ENCODE measurements around the gene EYA2.
"Not testable (repeated sequence)": the region's sequence is repeated elsewhere in the genome, so short reads cannot be mapped to it uniquely, and the experiment has no call there.

Gene EYA2, protein sequence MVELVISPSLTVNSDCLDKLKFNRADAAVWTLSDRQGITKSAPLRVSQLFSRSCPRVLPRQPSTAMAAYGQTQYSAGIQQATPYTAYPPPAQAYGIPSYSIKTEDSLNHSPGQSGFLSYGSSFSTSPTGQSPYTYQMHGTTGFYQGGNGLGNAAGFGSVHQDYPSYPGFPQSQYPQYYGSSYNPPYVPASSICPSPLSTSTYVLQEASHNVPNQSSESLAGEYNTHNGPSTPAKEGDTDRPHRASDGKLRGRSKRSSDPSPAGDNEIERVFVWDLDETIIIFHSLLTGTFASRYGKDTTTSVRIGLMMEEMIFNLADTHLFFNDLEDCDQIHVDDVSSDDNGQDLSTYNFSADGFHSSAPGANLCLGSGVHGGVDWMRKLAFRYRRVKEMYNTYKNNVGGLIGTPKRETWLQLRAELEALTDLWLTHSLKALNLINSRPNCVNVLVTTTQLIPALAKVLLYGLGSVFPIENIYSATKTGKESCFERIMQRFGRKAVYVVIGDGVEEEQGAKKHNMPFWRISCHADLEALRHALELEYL

DNA sequence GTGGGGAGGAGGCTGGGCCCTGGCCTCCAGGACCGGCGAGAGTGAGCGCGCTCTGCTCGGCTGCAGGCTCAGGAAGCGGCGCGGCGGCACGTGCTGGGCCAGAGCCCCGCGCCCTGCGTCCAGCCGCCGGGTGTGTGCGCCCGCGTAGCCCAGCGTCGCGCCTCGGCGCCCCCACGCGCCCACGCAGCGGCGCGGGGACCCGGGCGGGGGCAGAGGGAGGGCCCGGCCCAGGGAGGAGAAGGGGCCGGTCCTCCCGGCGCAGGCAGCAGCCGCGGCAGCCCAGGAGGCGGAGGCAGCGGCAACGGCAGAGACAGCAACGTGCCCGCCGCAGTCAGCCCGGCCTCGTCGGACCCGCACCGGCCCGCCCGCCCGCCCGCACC is at the start of gene EYA2:
Gene EYA2, plus strand, starts transcription at position 265 of the 380 bp plus-strand sequence. CDS start 95,168 bp downstream, outside the sequence.
- DNase-seq, result no peak

DNA sequence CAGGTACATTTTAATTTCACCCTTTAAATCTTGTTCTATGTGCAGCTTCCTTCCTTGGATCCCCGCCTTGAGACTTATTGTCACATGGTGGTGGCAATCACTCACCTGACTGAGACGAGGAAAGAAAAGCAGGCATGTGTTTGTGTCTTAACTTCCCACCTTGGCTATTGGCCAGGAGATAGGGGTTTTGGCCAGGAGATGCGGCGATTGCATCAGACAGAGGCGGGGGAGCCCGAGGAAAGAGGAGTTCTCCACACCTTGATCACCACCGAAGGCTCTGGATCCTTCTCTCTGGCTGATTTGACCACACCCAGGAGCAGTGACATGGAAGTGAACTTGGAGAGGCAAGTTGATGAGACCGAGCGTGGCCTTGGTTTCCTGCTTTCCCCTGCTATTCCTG is 49.7 kb upstream of the EYA2 start:
- no peak for DNase-seq

DNA sequence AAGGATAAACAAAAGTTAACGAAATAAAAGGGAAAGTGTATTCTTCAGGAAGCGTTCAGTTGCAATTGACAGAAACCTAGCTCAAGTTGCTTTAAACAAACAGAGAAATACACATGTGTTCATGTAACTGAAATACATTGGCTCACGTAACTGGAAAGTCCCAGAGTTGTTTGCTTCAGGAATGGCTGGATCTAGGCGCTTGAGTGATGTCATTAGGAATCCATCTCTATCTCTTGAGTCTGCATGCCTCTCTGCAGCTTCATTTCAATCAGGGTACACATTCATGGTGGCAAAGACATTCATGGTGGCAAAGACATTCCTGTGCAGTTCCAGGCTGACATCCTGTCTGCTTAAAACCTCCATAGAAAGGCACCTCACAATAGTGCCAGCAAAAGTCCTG is 45.4 kb upstream of the EYA2 start:
- no peak for DNase-seq

DNA sequence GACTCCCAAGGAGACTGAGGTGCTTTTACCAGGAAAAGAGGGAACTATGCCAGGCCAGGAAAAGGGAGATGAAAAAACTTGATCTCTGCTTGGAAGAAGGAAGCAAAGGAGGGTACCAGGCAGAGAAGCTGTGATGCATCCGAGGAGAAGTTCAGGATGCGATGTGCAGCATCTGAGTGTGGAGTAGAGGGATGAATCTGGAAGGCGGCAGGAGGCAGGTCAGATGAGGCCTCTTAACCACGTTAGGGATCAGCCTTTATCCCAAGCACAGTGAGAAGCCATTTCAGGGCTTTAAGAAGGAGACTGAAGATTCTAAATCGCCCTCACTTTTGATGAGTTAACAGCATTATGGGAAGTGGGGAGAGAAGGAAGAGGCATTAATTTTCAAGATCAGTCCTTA is 44.9 kb upstream of the EYA2 start:
- DNase-seq, result no peak

DNA sequence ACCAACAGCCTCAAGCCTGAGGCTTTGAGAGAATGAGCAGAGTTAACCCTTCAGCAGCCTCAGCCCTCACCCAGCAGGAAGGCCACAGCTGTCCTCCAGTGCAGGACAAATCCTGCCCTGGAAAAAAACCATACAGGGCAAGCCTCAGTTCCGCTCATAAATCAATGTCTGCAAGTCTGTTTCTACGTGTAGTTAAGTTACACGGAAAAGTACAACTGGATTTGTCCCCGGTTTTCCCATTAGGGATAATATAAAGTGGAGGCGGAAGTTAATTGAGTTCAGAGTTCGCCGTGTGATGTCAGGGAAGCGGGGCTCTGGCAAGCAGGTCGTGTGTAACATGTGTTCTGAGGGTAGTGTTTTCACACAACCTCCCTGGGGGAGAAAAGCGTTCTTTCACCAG is 44.2 kb upstream of the EYA2 start:
- DNase-seq, result no peak

DNA sequence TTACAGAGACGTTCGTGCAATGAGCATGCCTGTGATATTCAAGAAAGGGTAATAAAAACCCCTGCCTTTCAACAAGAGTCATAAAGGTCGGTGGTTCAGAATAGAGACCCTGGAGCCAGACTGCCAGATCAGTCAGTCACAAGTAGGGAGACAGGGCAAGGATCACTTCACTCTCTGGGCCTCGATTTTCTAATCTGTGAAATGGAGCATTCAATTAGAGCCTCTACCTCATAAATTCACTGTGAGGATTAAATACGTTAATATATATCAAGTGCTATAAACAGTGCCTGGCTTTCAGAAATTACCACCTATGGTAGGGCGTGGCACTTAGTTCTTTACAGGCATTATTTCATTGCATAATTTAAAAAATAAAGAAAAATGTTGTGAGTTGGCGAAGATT is 43.7 kb upstream of the EYA2 start:
- DNase-seq, result no peak

DNA sequence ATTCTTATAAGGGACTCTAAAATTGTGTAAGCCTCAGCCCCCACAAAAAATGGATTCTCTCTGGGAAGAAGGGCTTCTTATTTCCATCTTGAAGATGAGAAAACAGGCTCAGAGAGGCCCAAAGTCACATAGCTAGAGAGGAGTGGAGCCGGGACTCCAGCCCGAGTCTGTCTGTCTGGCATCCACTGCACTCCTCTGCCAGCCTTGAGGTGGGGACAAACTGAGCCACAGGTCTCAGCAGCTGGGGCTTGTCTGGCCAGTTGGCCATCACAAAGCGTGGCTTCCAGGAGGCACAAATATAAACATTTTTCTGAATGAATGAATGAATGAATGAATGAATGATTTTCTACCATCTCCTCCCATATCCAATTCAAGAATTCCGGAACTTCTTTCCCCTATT is 42.9 kb upstream of the EYA2 start:
- DNase-seq, result no peak

DNA sequence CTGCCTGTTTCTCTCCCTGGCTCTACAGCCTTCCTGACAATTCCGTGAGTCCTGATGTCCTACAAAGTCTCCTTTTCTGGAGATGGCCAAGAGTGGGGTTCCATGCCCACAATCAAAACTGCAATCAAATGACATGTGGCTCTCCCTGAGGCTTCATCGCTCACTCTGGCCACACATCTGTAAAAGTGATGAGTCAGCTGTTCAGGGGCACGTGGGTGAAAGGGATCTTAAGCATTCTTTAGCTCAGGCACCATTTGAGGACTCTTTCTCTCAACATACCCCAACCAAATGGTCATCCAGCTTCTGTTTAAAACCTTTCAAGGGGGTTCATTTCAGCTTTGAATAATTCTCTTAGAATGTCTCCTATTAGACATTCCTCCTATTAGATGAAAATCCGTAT is 42.3 kb upstream of the EYA2 start:
- no peak for DNase-seq

DNA sequence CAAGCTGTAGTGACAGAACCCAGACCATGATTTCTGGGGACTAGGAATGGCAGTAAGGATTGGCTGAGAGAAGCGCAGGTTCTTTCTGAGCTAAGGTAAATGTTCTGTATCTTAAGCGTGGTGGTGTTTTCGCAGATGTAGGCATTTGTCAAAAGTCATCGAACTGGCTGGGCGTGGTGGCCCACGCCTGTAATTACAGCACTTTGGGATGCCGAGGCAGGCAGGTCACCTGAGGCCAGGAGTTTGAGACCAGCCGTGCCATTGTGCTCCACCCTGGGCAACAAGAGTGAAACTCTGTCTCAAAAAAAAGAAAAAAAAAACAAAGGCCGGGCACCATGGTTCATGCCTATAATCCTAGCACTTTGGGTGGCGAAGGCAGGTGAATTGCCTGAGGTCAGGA is 40.7 kb upstream of the EYA2 start:
- no peak for DNase-seq

DNA sequence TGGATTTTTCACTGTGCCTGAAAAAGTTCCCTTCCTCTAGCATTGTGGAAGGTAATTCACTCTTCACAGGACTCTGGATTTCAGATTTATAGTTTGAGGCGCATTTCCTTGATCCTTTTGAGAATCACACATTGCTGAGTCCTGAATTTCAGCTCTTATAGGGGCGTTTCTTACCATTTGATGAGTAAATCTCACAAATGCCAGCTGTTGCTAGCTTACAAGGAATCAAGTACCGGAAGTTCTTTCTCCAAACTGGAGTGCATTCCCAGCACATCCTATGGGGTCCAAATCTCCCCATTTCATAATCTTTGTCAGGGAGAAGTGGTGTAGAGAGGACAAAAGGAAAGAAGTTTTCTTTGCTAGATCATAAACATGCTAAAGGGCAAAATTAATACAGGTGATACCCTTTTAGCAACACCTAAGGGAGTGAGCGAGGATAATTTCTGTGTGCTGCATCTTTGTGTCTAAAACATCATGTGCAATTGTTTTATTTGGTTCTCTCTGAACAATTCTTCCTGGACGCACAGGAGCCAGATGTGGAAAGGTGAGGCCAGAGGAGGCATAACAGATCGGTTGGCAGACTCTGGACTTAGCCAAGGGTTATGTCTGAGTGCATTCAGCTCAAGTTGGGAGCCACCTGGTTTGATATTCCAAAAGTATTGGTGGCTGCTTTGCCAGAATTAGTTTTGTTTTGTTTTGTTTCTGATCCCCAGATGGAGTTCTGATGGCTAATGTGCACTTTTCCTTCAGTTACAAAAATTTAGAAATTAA is 37.4 kb upstream of the EYA2 start:
- DNase-seq, result no peak

DNA sequence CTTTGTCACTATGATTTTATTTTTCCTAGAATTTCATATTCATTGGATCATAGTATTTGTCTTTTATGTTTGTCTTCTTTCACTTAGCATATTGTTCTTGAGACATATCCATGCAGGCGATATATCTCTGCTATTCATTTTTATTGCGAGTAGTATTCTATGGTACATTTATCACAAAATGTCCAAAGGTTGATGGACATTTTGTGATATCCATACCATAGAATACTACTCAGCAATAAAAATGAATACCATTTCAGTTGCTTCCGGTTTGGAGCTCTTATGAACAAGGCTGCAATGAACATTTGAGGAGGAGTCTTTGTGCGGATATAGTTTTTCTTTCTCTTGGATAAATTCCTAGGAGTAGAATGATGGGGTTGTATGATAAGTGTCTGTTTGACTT is 28.8 kb upstream of the EYA2 start:
- no peak for DNase-seq

DNA sequence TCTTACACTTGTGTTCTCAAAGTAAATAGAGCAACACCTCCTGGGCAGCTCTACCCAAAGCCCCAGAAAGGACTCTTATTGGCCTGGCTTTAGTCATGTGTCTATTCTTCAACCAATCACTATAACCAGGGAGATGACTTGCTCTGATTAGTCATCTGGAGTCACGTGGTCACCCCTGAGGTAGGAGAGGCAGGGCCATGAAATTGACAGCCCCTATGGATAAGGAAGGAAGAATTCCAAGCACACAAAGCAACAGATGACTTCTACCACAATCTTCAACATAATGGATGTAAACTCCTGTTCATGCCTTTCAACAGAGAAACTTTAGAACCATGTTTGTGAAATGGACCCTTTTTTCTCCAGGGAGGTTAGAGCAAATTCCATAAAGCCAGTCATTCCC is 24.6 kb upstream of the EYA2 start:
- no peak for DNase-seq

DNA sequence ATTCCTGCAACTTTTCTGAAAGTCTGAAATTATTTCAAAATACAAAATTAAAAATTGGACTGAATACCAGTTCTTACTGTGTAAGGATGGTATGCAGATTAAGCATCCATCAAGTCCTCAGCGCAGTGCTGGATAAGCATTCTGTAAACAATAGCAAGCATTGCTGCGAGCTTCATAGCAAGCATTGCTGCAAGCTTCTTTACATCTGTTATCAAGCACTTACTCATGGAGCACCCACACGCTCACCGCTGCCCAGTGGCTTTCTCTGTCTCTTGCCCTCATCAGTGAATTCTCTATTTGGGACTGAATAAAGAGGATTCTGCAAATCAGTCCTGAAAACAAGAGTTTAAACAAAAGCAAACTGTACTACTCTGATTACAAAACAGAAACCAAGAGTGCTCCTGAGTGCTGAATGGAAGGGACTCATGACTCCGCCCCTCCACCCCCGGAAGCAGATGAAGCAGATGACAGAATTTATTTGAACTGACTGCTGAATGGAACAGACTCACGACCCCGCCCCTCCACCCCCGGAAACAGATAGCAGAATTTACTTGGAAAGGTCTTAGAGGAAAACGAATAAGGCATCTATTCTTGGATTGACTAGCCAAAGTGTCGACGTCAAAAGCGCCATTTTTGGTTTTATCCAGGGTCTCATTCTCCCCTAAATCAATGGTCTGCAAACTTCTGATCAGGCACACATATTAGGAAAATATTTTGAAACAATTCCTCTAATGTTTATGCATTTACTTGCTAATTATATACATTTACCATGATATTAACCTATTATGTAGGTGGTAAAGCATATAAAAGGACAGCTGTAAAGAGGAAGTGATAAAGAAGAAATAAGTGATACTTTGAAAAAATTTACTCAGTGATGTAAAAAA is 22.1 kb upstream of the EYA2 start:
- no peak for DNase-seq

DNA sequence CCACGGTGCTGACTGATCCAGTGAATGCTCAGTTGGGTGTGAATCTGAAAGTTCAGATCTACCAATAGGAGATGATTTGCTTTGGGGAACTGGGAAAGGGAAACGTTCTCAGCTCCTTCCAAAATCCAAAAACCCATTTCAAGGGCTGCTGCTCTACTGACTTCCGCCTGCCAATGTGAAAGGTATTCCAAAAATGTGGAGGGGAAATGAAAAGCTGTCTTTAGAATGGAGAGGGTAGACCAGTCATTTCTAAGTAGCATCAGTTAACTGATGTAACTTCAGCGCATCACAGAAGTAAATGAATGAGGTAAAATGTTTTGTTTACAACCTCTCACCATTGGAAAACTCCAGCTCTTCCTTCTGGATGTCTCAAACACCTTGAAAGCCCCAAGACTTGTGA is 19.6 kb upstream of the EYA2 start:
- no peak for DNase-seq

DNA sequence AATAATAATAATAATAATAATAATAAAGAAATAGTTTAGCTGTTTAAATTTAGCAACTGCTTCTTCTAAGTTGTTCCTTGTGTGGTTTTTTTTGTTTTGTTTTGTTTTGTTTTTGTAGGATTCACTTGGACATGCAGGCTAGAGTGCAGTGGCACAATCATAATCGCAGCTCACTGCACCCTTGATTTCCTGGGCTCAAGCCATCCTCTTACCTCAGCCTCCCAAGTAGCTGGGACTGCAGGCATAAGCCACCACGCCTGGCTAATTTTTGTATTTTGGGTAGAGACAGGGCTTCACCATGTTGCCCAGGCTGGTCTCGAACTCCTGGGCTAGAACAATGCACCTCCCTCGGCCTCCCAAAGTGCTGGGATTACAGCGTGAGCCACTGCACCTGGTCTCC is 15.3 kb upstream of the EYA2 start:
- DNase-seq, result no peak

DNA sequence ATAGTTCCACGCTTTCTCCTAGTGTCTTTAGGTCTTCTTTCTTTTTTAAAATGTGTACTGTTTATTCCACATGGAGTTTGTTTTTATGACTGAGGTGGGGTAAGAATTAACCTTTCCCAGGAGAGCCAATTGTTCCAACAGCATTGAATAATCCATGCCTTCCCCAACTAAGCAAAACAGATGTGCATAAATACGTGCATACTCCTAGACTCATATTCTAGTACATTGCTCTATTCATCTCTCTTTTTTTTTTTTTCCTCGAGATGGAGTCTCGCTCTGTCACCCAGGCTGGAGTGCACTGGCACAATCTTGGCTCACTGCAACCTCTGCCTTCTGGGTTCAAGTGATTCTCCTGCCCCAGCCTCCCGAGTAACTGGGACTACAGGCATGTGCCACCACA is 14.7 kb upstream of the EYA2 start:
- not testable (repeated sequence) for DNase-seq

DNA sequence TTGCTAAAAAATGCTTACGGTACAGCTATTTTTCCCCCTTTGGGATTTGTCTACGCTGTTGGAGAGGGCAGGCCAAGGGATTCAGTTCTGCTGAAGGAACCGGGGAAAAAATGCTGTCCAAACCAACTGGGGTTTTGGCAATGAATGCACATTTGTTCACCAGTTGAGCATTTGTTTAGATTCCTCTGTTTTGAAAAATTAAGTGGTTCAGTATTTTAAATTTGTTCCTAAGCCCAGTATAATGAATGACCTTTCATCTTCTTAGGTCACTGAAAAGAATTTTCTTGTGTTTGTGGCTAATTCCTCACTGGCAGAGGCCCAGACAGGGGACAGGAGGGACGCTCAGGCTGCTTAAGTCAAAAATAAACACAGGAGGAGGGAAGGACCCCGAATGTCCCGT is 10.8 kb upstream of the EYA2 start:
- DNase-seq, result no peak

DNA sequence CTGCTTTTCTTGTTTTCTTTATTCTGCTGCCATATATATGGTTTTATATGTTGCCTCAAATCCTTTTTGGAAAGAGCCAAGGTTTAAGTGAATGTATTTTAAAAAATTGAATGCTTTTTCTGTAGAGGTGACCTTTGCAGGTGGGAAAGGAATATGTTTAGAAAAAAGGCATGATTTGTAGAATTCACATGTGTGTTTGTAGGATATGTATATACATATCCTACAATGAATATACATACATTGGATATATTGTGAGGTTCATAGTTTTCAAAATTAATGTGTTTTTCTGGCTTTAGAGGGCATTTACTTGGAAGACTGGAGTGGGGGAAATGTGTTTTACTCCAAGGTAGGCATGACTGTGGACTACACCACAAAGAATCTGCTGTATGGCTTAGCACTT is 4.0 kb upstream of the EYA2 start:
- no peak for DNase-seq

DNA sequence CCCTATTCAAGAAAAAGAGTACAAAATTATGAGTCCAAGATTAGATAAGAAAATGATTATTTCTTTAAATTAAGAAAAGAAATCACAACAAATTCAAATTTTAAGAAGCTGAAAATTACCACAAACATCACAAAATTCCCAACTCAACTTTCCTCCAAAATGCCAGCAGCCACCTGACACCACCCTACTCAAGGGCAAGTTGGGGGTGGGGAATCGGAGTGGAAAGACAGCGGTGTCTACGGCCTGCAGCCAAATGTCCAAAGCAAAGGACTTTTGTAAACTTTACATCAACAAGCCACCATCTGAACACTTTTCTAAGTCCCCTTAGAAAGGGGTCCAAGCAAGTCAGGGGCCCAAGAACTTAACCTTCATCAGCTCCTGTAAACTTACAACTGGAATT is 1.6 kb upstream of the EYA2 start:
- no peak for DNase-seq

DNA sequence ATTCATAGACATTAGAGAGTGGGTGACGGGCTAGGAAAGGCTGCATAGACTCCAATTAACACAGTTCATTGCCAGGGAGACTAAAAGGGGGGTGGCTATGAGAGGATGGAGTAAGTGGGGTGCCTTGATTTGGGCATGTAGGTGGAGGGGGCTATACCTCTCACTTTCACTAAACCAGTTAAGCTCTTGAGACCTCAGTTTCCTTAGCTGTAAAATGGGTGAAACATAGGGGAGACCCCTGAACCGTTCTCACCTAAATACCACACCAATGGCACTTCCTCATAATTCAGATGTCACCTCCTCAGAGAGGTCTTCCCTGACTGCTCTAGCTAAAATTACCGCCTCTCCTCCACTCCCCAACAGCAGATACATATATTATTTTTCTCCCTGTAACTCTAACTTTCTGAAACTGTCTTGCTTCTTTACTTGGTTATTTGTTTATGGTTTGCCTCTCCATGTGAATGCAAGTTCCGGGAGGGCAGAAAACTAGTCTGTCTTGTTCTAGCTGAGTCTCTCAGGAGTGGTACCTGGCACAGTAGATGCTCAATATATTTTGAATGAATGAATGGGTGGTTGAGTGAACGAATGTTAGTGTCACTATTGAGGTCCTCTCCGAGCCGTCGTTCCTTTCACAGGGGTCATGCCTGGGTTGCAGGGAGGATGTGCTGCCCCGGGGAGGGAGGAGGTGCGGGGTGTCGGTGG is 615 bp upstream of the EYA2 start:
- no peak for DNase-seq

DNA sequence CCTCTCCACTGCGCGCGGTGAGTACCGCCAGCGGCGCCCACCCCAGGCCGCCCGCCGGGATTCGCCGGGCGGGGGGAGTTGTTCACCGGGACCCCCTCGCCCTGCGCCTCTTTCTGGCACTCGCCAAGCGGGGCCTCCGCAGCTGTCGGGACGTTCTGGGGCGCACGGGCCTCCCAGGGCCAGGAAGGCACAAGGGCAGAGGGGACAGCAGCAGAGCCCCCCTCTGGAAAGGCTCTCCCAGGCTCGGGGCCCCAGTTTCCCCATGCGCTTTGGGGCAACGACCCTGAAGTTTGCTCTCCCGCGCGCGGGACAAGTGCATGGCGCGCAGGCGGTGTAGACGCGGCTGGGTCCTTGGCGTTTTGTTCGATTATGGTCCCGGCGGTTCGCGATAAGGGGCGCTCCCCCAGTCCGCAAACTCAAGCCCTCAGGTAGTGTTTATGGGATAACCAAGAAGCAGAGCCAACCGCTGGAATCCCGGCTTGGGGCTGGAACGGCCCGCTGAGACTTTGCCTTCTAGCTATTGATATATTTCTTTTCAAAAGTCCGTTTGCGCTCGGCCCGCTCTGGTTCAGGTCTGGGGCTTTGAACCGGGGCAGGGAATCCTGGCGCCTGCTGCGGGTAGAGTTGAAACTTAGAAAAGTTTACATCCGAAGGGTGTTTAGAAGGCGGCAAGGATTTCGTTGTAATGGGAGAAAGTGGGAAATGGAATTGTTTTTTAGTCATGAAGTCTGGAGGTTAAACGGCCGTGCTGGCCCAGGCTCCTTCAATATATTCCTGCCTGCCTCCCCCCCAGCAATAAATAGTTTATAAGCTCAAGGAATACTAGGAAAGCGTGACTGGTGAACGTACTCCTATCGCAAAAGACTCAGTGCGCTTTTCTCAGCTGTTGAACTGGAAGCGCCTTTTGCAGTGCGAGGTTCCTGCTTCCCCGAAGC is 595 bp downstream of the EYA2 start:
- no peak for DNase-seq

DNA sequence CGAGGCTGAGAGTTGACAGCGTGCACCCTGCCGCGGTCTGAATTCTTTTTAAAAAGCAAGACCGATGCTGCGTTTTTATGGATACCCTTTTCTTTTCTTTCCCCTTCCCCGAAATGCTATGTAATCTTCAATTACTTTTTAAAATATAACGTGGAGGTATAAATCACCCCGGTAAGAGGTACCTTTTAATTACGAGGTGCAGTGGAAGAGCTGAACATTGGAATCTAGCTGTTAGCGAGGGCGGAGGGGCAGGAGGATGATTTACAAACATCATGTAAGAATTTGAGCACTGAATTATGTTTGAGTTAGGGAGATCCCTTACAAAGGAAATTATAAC is 1.2 kb downstream of the EYA2 start:
- DNase-seq, result no peak
